NCI-H128 (cell line): ENCODE results near the gene SYT17.

Source experiments
- DNase-seq: peaks from one replicate; lab custom pipeline; 2025; ENCODE audit not compliant: unreplicated experiment; lab: John Stamatoyannopoulos, UW

The SYT17 gene

GRCh38 chr16:19213885-19214284 is 45.8 kb downstream of the SYT17 start:
- no peak for DNase-seq

GRCh38 chr16:19215705-19216104 is 47.7 kb downstream of the SYT17 start:
- DNase-seq = no peak

DNA sequence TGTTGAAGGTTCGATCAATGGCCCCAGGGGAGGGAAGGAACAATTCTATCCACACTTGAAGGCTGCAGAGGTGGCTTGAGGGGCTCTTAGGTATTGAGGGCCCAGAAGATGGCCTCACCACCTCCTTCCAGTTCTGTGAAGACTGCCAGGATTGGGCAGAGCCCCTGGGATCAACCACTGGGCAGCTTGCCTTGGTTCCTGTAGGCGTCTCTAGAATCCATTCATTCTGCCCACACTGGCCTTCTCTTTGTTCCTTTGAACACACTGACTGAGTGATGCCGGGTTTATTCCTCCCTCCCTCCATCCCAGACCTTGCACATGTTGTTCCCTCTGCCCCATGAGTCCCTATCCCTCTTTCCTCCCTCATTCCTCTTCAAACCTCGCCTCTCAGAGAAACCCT is 50.5 kb downstream of the SYT17 start:
- no peak for DNase-seq

DNA sequence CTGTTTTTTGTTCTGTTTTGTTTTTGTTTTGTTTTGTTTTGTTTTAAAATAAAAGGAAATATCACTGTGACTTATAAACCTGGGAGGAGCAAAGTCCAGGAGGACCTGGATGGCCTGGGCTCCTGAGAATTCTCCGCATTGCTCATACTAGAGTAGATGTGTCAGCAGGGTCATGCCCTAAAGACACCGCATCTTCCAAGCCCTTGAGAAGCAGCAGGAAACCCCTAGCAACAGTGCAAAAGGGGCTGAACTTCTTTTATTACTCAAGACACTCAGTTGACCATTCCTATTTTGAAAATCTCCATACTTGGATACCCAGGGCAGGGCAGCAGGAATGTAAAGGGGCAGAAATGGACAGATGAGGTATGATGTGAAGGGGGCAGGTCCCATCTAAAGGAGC is 51.8 kb downstream of the SYT17 start:
- DNase-seq = no peak

GRCh38 chr16:19223235-19224170 is 55.5 kb downstream of the SYT17 start:
- no peak for DNase-seq

GRCh38 chr16:19225651-19226050 is 57.6 kb downstream of the SYT17 start:
- DNase-seq = no peak

GRCh38 chr16:19227643-19228042 is 59.6 kb downstream of the SYT17 start:
- DNase-seq = no peak

GRCh38 chr16:19228052-19228451 is 60.0 kb downstream of the SYT17 start:
- no peak for DNase-seq

DNA sequence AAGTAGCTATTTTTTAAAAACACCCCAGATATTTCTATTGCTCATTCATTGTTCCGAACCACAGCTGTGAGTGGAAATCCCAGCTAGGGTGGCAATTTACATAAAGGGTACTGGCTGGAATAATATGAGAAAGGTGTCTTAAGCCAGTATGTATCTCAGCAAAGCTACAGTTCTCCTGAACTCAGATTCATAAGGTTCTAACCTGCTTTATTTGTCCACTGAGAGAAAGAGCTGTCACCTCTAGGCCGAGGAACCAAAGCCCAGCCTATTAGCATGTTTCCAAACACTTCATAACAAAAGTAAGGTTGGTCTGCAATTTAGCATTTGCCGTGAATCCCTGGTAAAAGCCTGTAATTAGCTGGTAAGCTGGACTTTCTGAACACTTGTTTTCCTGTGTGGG is 60.5 kb downstream of the SYT17 start:
- DNase-seq = no peak

- no peak for DNase-seq
Observed at GRCh38 chr16:19230575-19230974, 62.5 kb downstream of the SYT17 start.

DNA sequence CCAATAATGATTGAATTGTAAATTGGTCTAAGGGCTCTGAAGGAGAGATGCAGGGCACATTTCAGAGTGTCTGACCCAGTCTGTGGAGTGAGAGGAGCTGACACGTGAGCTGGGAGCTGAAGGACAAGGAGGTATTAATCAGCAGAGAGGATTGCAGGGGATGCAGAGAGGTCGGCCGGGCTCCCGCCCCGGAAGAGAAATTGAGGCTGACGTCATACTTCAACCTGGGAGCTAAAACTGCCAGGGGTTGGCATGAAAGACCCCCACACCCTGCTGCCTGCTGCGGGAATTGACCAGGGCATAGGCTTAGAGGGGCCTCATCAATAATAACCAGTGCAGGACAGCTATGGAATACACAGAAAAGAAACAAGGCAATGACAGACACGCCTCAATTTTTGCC is 63.8 kb downstream of the SYT17 start:
- DNase-seq = no peak

- no peak for DNase-seq
Observed at GRCh38 chr16:19232988-19233387, 64.9 kb downstream of the SYT17 start.

DNA sequence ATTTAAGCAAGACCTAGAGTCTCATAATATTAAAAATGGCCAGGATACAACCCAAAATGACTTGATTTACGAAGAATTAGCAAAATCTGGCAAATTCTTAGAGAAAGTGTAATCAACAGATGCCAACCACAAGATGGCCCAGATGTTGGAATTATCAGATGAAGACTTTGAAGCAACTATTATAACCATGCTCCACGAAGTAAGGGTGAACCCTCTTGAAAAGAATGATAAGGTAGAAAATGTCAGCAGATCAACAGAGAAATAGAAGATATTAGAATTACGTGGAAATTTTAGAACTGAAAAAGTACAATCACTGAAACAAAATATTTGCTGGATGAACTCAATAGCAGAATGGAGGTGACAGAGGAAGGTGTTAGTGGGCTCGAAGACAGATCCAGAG is 67.4 kb downstream of the SYT17 start:
- no peak for DNase-seq

DNA sequence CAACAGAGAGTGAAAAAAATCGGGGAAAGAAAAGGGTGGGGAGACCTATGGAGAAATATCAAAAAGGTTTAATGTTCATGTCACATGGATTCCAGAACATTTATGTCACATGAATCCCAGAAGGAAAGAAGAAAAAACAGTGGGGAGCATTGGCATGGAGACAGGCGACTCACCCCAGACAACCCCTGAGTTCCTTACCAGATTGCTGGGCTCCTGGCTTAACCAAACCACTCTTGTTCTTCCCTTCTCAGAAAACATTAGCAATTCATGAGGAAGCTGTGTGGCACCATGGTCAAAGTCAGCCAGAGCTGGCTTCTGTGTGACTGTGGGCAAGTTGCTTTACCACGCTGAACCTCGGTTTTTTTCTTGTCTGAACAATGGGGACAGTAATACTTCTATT is 67.8 kb downstream of the SYT17 start:
- DNase-seq = no peak

- DNase-seq = no peak
Observed at GRCh38 chr16:19236561-19237209, 68.6 kb downstream of the SYT17 start.

DNA sequence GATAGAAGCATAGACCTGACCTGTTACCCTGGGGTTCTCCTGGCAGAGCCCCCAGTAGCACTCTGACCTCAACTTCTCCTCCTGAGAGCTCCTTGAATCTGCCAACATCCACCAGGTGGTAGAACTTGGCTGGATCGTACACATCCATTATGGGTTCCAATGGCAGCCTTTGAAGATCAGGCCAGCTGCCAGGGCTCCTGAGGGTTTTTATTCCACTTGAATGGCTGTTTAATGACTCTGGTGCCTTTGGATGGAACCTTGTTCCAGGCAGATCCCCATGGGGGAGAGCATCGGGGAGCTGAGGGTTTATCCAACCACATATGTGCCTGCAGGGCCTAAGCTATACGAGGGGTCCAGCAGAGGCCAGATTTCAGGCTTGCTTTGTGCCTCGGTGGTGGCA is 70.4 kb downstream of the SYT17 start:
- DNase-seq = no peak

GRCh38 chr16:19239511-19240155 is 71.6 kb downstream of the SYT17 start:
- DNase-seq = no peak

DNA sequence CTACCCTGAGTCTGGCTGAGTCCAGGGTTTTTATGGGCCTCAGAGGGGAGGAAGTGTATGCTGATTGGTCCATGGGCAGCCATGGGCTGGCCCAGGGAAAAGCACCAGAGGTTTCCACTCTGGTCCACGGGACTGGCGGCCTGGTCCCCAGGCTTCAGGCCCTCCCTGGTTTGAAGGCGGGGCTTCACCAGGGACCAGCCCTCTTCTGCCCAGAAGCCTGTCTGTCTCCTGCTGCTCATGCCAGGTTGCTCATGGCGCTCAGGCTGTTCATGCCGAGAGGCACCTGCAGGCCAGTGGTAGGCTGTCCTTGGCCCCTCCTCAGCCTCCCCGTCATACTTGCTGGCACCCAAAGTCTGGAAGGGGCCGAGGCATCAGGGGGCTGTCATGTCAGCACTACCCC is 72.5 kb downstream of the SYT17 start:
- no peak for DNase-seq

GRCh38 chr16:19241512-19241911 is 73.5 kb downstream of the SYT17 start:
- no peak for DNase-seq

- DNase-seq = no peak
Observed at GRCh38 chr16:19242186-19242585, 74.1 kb downstream of the SYT17 start.

DNA sequence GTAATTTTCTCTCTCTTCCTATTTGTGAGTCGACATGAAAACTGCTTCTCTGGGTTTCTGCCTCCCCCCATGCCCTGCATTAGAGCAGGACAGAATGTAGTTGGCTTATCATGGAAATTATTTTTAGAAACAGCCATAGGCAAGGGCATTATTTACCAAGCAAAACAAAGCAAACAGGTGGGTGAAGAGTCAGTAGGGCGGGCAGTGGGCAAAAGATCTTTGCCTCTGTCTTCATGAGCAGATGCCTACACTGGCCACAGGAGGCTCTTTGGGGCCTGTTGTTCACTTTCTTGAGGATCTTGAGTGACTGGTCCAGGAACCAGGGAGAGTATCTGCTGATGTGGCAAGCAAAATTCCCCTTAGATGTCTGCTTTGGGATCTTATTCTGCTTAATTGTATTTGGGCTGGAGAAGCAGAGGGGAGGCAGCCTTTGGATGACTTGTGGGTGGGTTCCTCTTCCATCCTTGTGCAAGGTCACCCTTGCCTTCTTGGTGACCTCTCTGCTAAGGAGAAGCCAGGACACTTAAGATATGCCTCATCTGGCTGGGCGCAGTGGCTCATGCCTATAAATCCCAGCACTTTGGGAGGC is 75.0 kb downstream of the SYT17 start:
- no peak for DNase-seq
